Sigmoid colon (tissue), 4 donors: ENCODE results near the gene EPDR1.

Source experiments
- POLR2A ChIP-seq, 2 donors: fragments of 450-650 bp; IDR thresholded peaks; one replicate each; pipeline ENCODE4 v1.6.1; 2016; ENCODE audit warnings: antibody characterized with exemption in 2 of 2, mild to moderate bottlenecking in 2 of 2, moderate library complexity in 2 of 2
- POLR2AphosphoS5 ChIP-seq, 4 donors: sonication (generic); formaldehyde crosslinking; IDR thresholded peaks; one replicate each; pipeline ENCODE4 v1.6.1; 2017; ENCODE audit warnings: antibody characterized with exemption in 4 of 4

- no peak for TF ChIP-seq POLR2A (IDR thresholded peaks at IDR 0.05)
- TF ChIP-seq POLR2AphosphoS5 (IDR thresholded peaks at IDR 0.05), result no peak
Measured at GRCh38 chr7:37927773-37928444, 7.5 kb downstream of the EPDR1 start.
